ENCODE results near the gene HNF4A. TPM values are rescaled to one million over a fixed set of nuclear protein-coding genes. Genes with fewer than 3 reads are reported as not detected.

HNF4A gene
- total and polyA plus RNA-seq, 2 donors (not counting 3 experiments of a cell fraction or from before 2014, with no cell fraction given) = not detected

GRCh38 chr20:44418069-44418905 is 62.8 kb downstream of the HNF4A start:
- Histone ChIP-seq H2AFZ (ENCODE audit: low read depth, low read length) (no peak overlapping the region), H3K9me3 (replicated peaks; ENCODE audit: control insufficient read depth, insufficient read depth, low read length) (no peaks in the 10 kb centered on the region), H3K9me1 (replicated peaks; ENCODE audit: control insufficient read depth, extremely low read depth, insufficient read depth, low read length) (no peaks in the 10 kb centered on the region), H3K4me1 (ENCODE audit: control insufficient read depth, extremely low read depth, insufficient read depth, low read length) (no peaks in the 10 kb centered on the region), H3K4me2 (ENCODE audit: insufficient read depth, low read length) (no peak overlapping the region), H3K4me3 (replicated peaks in 1 of 3; ENCODE audit: insufficient read depth in 1 of 3, low read depth in 1 of 3, low read length in 3 of 3) (no peak overlapping the region), H3K27me3 (ENCODE audit: control insufficient read depth in 2 of 2, insufficient read depth in 2 of 2, low read length in 2 of 2) (peaks cover 0 to 2% of the 10 kb centered on the region in 2 experiments), H3K9ac (replicated peaks; ENCODE audit: extremely low read depth, insufficient read depth, low read length) (no peak overlapping the region), H3K36me3 (ENCODE audit: control insufficient read depth in 2 of 2, extremely low read depth in 1 of 2, insufficient read depth in 2 of 2, low read length in 2 of 2) (no peaks in the 10 kb centered on the region), H3K79me2 (ENCODE audit: control insufficient read depth, insufficient read depth, low read length) (no peaks in the 10 kb centered on the region), H3K27ac (ENCODE audit: insufficient read depth, low read depth, low read length) (no peak overlapping the region), H4K20me1 (replicated peaks; ENCODE audit: control insufficient read depth, extremely low read depth, insufficient read depth, low read length) (no peaks in the 10 kb centered on the region)
- intact Hi-C loops (cut with micrococcal nuclease) = no loop called here
- ChIA-PET CTCF (no interaction called here), POLR2A (no interaction called here)
- no peak for DNase-seq (ENCODE audit: low read depth, low spot score)
- no TSS peak for BruUV-seq (replicated peaks)
- dilution Hi-C loops (cut with MboI; ENCODE audit: extremely low pct_ligation_motif_present, low sequenced_read_pairs) = no loop called here
- no peak for TF ChIP-seq JUN (IDR thresholded peaks at IDR 0.05; ENCODE audit: borderline replicate concordance, insufficient read depth, insufficient read length, low read depth)
- TF ChIP-seq, protein P1, sequence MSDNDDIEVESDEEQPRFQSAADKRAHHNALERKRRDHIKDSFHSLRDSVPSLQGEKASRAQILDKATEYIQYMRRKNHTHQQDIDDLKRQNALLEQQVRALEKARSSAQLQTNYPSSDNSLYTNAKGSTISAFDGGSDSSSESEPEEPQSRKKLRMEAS (IDR thresholded peaks at IDR 0.05; ENCODE audit: insufficient read depth, insufficient read length) = no peak
- TF ChIP-seq MYC (IDR thresholded peaks at IDR 0.05; ENCODE audit: low read depth, low read length) = no peak
- no peak for TF ChIP-seq POLR2AphosphoS5 (IDR thresholded peaks at IDR 0.05; ENCODE audit: insufficient read depth, low read depth, low read length)
- TF ChIP-seq EZH2 (IDR thresholded peaks at IDR 0.05; ENCODE audit: borderline replicate concordance, low read depth, low read length, severe bottlenecking) = no peak
- TF ChIP-seq, protein P2, sequence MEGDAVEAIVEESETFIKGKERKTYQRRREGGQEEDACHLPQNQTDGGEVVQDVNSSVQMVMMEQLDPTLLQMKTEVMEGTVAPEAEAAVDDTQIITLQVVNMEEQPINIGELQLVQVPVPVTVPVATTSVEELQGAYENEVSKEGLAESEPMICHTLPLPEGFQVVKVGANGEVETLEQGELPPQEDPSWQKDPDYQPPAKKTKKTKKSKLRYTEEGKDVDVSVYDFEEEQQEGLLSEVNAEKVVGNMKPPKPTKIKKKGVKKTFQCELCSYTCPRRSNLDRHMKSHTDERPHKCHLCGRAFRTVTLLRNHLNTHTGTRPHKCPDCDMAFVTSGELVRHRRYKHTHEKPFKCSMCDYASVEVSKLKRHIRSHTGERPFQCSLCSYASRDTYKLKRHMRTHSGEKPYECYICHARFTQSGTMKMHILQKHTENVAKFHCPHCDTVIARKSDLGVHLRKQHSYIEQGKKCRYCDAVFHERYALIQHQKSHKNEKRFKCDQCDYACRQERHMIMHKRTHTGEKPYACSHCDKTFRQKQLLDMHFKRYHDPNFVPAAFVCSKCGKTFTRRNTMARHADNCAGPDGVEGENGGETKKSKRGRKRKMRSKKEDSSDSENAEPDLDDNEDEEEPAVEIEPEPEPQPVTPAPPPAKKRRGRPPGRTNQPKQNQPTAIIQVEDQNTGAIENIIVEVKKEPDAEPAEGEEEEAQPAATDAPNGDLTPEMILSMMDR (IDR thresholded peaks at IDR 0.05; ENCODE audit: extremely low read depth in 1 of 2, insufficient read depth in 1 of 2, low read depth in 1 of 2, low read length in 2 of 2) = no peak
- TF ChIP-seq GATA2 (IDR thresholded peaks at IDR 0.05; ENCODE audit: insufficient read depth, insufficient read length, low read depth, low read length) = no peak
- no peak for TF ChIP-seq POLR2A (IDR thresholded peaks at IDR 0.05; ENCODE audit: low read depth, low read length)
- no peak for TF ChIP-seq FOS (IDR thresholded peaks at IDR 0.05; ENCODE audit: borderline replicate concordance, insufficient read depth, low read length)
- FAIRE-seq = no peak
